ENCODE results near the gene TMEM132D.

Gene TMEM132D

DNA sequence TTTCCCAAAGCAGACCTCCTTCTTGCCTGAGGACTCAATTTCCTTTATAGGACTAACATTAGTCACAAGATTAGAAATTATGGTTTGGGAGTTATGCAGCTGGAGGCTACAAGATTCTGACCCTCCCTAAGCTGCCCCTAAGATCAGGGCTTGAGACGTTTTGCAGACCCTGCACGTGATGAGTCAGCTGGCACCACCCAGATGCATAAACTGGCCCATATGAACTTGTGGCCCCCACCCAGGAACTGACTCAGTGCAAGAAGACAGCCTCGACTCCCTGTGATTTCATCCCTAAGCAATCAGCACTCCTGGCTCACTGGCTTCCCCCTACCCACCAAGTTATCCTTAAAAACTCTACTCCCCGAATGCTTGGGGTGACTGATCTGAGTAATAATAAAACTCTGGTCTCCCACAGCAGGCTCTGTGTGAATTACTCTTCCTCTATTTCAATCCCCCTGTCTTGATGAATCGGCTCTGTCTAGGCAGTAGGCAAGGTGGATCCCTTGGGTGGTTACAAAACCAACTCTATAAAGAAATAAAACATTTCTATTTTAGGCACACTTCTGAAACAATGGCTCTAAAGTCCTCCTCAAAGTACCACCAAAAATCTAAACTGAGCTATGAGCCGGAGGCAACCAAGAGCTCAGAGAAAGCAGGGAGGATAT is 233.4 kb downstream of the TMEM132D start:
- no peak overlapping the region for H3K27ac ChIP-seq (ENCODE audit: low read depth, low read length)
- H2AFZ ChIP-seq (ENCODE audit: low read length, unreplicated experiment) = no peak overlapping the region
- H3K36me3 ChIP-seq (ENCODE audit: insufficient read depth, low read length) = no peaks in the 10 kb centered on the region
- no peaks in the 10 kb centered on the region for H3K79me2 ChIP-seq (ENCODE audit: control insufficient read depth, insufficient read depth, low read length, unreplicated experiment)
- H3K4me3 ChIP-seq (ENCODE audit: low read depth, low read length) = no peak overlapping the region
- H3K27me3 ChIP-seq (ENCODE audit: insufficient read depth, low read length) = no peaks in the 10 kb centered on the region
- H3K4me1 ChIP-seq (ENCODE audit: control insufficient read depth, insufficient read depth, low read length, unreplicated experiment) = no peaks in the 10 kb centered on the region

DNA sequence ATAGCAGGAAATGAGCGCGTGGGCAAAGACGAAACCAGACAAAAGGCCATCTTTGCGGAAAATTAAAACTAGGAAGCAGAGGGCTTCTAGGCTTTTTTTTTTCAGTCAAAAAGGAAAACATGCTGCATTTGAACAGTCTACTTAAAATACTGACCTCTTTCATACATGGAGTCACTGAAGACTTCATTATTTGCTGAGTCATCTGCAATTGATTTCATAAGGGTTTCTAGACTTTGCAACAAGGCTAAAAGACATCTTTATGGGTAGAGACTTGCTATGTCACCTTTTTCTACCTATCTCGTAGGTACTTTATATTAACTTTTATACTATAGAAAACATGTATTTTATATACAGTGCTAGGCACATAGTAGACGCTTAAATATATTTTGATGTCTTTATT is 238.4 kb downstream of the TMEM132D start:
- Histone ChIP-seq H3K4me1 (ENCODE audit: control insufficient read depth, insufficient read depth, low read length, unreplicated experiment) (no peaks in the 10 kb centered on the region), H3K79me2 (ENCODE audit: control insufficient read depth, insufficient read depth, low read length, unreplicated experiment) (no peaks in the 10 kb centered on the region), H3K27me3 (ENCODE audit: insufficient read depth, low read length) (no peaks in the 10 kb centered on the region), H2AFZ (ENCODE audit: low read length, unreplicated experiment) (no peak overlapping the region), H3K36me3 (ENCODE audit: insufficient read depth, low read length) (no peaks in the 10 kb centered on the region), H3K4me3 (ENCODE audit: low read depth, low read length) (no peak overlapping the region), H3K27ac (ENCODE audit: low read depth, low read length) (no peak overlapping the region)

DNA sequence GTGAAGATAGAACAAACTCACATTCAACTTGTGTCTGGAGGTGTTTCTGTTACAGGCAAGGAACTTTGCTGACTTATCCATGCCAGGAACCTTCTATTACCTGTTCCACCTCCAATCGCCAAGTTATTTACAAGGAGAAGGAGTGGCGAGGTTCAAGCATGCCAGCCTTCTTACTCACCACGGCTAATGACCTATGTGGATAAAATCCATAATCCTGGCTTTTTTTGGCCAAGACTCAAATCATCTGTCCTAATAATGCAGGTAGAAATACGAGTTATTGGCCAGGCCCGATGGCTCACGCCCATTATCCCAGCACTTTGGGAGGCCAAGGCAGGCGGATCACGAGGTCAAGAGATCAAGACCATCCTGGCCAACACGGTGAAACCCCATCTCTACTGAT is 241.6 kb downstream of the TMEM132D start:
- Histone ChIP-seq H3K36me3 (ENCODE audit: insufficient read depth, low read length) (no peaks in the 10 kb centered on the region), H3K4me3 (ENCODE audit: low read depth, low read length) (no peak overlapping the region), H3K4me1 (ENCODE audit: control insufficient read depth, insufficient read depth, low read length, unreplicated experiment) (no peaks in the 10 kb centered on the region), H3K27ac (ENCODE audit: low read depth, low read length) (no peak overlapping the region), H3K27me3 (ENCODE audit: insufficient read depth, low read length) (no peaks in the 10 kb centered on the region), H3K79me2 (ENCODE audit: control insufficient read depth, insufficient read depth, low read length, unreplicated experiment) (no peaks in the 10 kb centered on the region), H2AFZ (ENCODE audit: low read length, unreplicated experiment) (no peak overlapping the region)

DNA sequence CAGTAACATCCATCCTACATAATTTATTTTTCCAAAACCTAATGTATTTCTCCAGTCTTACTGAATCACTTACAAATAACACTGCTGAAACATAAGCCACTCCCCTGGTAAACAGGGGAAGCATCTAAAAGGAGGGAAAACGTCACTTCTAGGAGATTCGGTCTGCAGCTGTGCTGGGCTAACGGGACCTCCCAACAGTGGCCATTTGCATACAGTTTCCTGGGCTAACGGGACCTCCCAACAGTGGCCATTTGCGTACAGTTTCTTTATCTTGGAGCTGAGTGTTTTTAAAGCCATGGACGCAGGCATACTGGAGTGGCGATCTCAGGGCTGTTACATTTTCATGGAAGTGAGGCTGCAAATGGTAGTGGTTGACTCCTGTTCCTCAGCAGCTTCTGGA is 242.9 kb downstream of the TMEM132D start:
- Histone ChIP-seq H3K4me3 (ENCODE audit: low read depth, low read length) (no peak overlapping the region), H3K36me3 (ENCODE audit: insufficient read depth, low read length) (no peaks in the 10 kb centered on the region), H3K4me1 (ENCODE audit: control insufficient read depth, insufficient read depth, low read length, unreplicated experiment) (no peaks in the 10 kb centered on the region), H3K79me2 (ENCODE audit: control insufficient read depth, insufficient read depth, low read length, unreplicated experiment) (no peaks in the 10 kb centered on the region), H2AFZ (ENCODE audit: low read length, unreplicated experiment) (no peak overlapping the region), H3K27me3 (ENCODE audit: insufficient read depth, low read length) (no peaks in the 10 kb centered on the region), H3K27ac (ENCODE audit: low read depth, low read length) (no peak overlapping the region)

DNA sequence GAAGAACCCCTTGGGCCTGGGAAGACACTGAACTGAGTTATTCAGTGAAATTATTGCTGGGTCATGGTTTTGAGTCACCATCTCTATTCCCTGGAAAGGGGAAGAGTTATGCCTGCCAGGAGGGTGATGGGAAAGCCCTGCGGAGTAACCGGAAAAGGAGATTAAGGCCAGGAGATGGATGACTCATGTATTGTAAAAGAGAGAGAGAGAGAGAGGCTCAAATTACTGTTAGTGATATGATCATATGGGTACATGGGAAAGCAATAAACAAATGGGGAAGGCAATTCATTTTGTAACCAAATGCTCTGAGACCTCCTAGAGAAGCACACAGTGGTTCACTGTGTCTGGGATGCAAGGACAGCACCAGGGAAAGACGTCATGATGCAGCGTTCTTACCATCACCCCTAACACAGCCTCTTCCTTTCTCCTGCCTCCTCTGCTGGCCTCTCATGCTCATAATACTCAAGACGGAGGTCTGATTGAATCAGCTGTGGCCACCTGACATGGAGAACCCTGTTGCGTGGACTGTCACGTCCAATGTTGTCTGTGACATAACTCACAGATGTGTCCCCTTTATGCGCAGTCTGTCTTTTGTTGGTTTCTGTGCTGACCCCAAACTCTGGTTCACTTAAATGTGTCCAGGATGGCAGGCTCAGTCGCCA is 243.7 kb downstream of the TMEM132D start:
- no peak overlapping the region for H3K27ac ChIP-seq (ENCODE audit: low read depth, low read length)
- no peak overlapping the region for H3K4me3 ChIP-seq (ENCODE audit: low read depth, low read length)
- no peak overlapping the region for H2AFZ ChIP-seq (ENCODE audit: low read length, unreplicated experiment)
- no peaks in the 10 kb centered on the region for H3K4me1 ChIP-seq (ENCODE audit: control insufficient read depth, insufficient read depth, low read length, unreplicated experiment)
- H3K79me2 ChIP-seq (ENCODE audit: control insufficient read depth, insufficient read depth, low read length, unreplicated experiment) = no peaks in the 10 kb centered on the region
- no peaks in the 10 kb centered on the region for H3K36me3 ChIP-seq (ENCODE audit: insufficient read depth, low read length)
- H3K27me3 ChIP-seq (ENCODE audit: insufficient read depth, low read length) = no peaks in the 10 kb centered on the region

DNA sequence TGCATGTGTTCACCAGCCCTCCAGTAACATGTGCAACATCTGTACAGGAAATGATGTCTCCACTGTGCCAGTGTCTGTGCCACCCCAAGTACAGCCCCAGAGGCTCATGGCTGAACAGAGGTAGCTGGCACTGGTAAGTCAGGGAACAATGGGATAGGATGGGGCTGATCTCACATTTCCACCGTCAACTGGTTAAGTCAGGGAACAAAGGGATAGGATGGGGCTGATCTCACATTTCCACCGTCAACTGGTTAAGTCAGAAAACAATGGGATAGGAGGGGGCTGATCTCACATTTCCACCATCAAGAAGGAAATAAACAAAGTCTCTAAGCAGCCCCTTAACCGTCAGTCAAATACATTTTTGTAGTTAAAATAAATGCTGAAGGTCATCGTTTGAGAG is 246.6 kb downstream of the TMEM132D start:
- Histone ChIP-seq H3K4me1 (ENCODE audit: control insufficient read depth, insufficient read depth, low read length, unreplicated experiment) (no peaks in the 10 kb centered on the region), H3K4me3 (ENCODE audit: low read depth, low read length) (no peak overlapping the region), H3K36me3 (ENCODE audit: insufficient read depth, low read length) (no peaks in the 10 kb centered on the region), H3K27me3 (ENCODE audit: insufficient read depth, low read length) (no peaks in the 10 kb centered on the region), H2AFZ (ENCODE audit: low read length, unreplicated experiment) (no peak overlapping the region), H3K79me2 (ENCODE audit: control insufficient read depth, insufficient read depth, low read length, unreplicated experiment) (no peaks in the 10 kb centered on the region), H3K27ac (ENCODE audit: low read depth, low read length) (no peak overlapping the region)

DNA sequence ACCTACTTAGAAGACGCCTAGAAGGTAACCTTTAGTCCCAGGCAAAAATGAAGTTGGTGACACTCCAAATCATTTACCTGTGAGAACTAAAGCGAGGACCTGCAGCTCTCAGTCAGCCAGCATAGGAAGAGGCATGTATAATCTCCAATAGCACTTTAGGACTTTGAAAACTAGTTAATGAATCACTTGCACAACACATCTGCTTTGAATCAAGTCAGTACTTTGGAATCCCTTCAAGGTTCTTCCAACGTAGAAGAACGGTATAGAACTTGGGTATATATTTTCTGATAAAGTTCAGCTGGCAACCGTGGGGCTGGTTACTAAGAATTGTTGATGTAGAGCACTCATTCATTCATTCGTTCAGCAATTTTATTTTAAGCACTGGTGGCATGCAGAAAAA is 251.9 kb downstream of the TMEM132D start:
- Histone ChIP-seq H3K4me1 (ENCODE audit: control insufficient read depth, insufficient read depth, low read length, unreplicated experiment) (no peaks in the 10 kb centered on the region), H3K27me3 (ENCODE audit: insufficient read depth, low read length) (no peaks in the 10 kb centered on the region), H3K79me2 (ENCODE audit: control insufficient read depth, insufficient read depth, low read length, unreplicated experiment) (no peaks in the 10 kb centered on the region), H2AFZ (ENCODE audit: low read length, unreplicated experiment) (no peak overlapping the region), H3K27ac (ENCODE audit: low read depth, low read length) (no peak overlapping the region), H3K4me3 (ENCODE audit: low read depth, low read length) (no peak overlapping the region), H3K36me3 (ENCODE audit: insufficient read depth, low read length) (no peaks in the 10 kb centered on the region)

DNA sequence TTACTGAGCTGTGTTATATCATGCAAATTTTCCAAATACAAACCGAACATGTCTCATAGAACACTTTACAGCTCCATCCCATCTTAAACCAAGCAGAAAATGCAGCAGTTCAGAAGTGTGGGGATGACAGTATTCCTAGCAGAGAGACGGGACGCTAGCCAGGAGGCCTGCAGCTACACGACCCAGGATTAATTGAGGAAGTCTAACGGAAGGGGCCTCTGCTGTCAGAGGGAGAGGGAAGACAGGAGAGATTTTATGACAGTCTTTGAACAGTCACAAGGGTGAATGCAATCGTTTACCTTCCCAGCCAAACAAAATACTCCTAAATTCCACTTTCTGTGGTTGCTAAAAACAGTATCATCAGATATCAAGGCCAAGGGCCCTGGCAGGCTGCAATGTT is 261.9 kb downstream of the TMEM132D start:
- no peaks in the 10 kb centered on the region for H3K4me1 ChIP-seq (ENCODE audit: control insufficient read depth, insufficient read depth, low read length, unreplicated experiment)
- H3K27me3 ChIP-seq (ENCODE audit: insufficient read depth, low read length) = no peaks in the 10 kb centered on the region
- no peaks in the 10 kb centered on the region for H3K79me2 ChIP-seq (ENCODE audit: control insufficient read depth, insufficient read depth, low read length, unreplicated experiment)
- no peak overlapping the region for H3K4me3 ChIP-seq (ENCODE audit: low read depth, low read length)
- H3K27ac ChIP-seq (ENCODE audit: low read depth, low read length) = no peak overlapping the region
- H2AFZ ChIP-seq (ENCODE audit: low read length, unreplicated experiment) = no peak overlapping the region
- no peaks in the 10 kb centered on the region for H3K36me3 ChIP-seq (ENCODE audit: insufficient read depth, low read length)

DNA sequence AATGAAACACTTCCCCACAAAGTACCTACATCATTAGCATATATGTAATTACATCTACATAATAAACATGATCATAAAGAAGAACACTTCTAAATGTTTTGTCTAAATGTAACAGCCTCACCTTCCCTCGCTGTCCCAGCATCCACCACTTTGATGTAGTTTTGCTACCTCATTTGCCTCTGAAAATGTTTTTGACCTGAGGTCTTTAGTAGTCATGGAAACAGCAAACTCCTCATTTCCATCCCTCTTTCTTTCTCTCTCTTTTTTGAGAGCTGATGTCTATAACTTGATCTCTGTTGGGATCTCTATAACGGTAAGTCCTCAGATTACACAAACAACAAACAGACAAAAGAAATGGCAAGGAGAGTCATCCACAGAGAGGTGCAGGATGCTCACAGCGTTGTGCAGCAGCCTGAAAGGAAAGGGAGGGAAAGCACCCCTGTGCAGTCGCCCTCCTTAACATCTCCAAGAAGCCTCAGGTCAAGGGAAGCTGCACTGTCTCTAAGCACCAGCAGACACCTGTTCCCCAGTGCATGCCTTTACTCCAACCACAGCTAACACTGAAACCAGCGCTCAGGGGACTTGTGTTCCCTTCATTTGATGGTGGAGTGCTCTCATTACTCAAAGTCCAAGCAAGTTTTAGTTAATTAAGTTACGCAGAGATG is 268.7 kb downstream of the TMEM132D start:
- no peak overlapping the region for H2AFZ ChIP-seq (ENCODE audit: low read length, unreplicated experiment)
- H3K27me3 ChIP-seq (ENCODE audit: insufficient read depth, low read length) = no peaks in the 10 kb centered on the region
- no peak overlapping the region for H3K27ac ChIP-seq (ENCODE audit: low read depth, low read length)
- H3K4me3 ChIP-seq (ENCODE audit: low read depth, low read length) = no peak overlapping the region
- no peaks in the 10 kb centered on the region for H3K79me2 ChIP-seq (ENCODE audit: control insufficient read depth, insufficient read depth, low read length, unreplicated experiment)
- H3K36me3 ChIP-seq (ENCODE audit: insufficient read depth, low read length) = no peaks in the 10 kb centered on the region
- H3K4me1 ChIP-seq (ENCODE audit: control insufficient read depth, insufficient read depth, low read length, unreplicated experiment) = no peaks in the 10 kb centered on the region

DNA sequence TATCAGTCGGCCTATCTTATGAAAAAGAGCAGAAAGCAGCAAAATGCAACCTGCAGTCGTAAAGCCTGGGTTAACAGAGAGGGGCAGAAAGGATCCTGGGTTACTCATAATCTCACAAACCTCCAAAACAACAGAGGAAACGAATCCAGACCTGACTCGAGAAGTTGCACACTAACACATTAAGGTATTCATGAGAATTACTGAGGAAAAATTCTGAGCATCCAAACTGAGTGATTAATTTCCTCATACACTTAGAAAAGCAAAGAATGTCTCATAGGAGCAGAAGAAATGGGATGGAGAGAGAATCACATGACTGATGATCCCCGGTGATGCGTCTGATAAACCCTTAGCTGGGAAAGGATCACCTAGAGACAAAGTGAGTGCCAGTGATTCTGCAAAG is 272.5 kb downstream of the TMEM132D start:
- Histone ChIP-seq H3K4me3 (ENCODE audit: low read depth, low read length) (no peak overlapping the region), H3K27ac (ENCODE audit: low read depth, low read length) (no peak overlapping the region), H3K27me3 (ENCODE audit: insufficient read depth, low read length) (no peaks in the 10 kb centered on the region), H3K79me2 (ENCODE audit: control insufficient read depth, insufficient read depth, low read length, unreplicated experiment) (no peaks in the 10 kb centered on the region), H2AFZ (ENCODE audit: low read length, unreplicated experiment) (no peak overlapping the region), H3K36me3 (ENCODE audit: insufficient read depth, low read length) (no peaks in the 10 kb centered on the region), H3K4me1 (ENCODE audit: control insufficient read depth, insufficient read depth, low read length, unreplicated experiment) (no peaks in the 10 kb centered on the region)

DNA sequence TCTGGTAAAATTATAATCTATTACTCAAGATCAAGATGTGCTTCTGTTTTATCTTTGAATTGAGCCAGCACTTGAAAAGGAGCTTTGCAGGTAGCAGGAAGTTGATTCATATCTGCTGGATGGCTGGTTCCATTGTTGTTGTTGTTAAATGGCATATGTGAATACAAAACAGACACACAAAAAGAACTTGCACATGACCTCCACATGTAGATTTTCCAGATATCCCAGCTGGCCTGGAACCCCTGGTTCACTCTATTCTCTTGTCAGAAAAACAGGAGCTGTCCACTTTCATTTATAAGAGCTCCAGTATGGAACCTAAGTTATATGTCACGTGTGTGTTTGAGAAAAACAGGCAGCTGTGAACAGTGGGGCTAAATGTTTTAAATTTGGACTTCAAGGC is 273.9 kb downstream of the TMEM132D start:
- Histone ChIP-seq H3K4me3 (ENCODE audit: low read depth, low read length) (no peak overlapping the region), H3K27me3 (ENCODE audit: insufficient read depth, low read length) (no peaks in the 10 kb centered on the region), H2AFZ (ENCODE audit: low read length, unreplicated experiment) (no peak overlapping the region), H3K27ac (ENCODE audit: low read depth, low read length) (no peak overlapping the region), H3K4me1 (ENCODE audit: control insufficient read depth, insufficient read depth, low read length, unreplicated experiment) (no peaks in the 10 kb centered on the region), H3K36me3 (ENCODE audit: insufficient read depth, low read length) (no peaks in the 10 kb centered on the region), H3K79me2 (ENCODE audit: control insufficient read depth, insufficient read depth, low read length, unreplicated experiment) (no peaks in the 10 kb centered on the region)

Measured in ACC112 (cell line).